GM19240 (cell line): ENCODE results near the gene MALRD1.
"Not testable (repeated sequence)": the region's sequence is repeated elsewhere in the genome, so short reads cannot be mapped to it uniquely, and the experiment has no call there.

ENCODE experiments used
- DNase-seq: peaks from one replicate; pipeline ENCODE4 v3.0.0; 2011; ENCODE audit warnings: low spot score; ENCODE audit not compliant: insufficient read length

MALRD1 gene

GRCh38 chr10:19706904-19707303 is 658.3 kb downstream of the MALRD1 start:
- no peak for DNase-seq

GRCh38 chr10:19707376-19707775 is 658.8 kb downstream of the MALRD1 start:
- no peak for DNase-seq

- DNase-seq = no peak
Measured at GRCh38 chr10:19708031-19708430, 659.4 kb downstream of the MALRD1 start.

- DNase-seq = no peak
Measured at GRCh38 chr10:19710600-19710999, 662.0 kb downstream of the MALRD1 start.

GRCh38 chr10:19713159-19713558 is 664.6 kb downstream of the MALRD1 start:
- DNase-seq = no peak

- no peak for DNase-seq
Measured at GRCh38 chr10:19713800-19714525, 665.4 kb downstream of the MALRD1 start.

- no peak for DNase-seq
Measured at GRCh38 chr10:19719284-19719683, 670.7 kb downstream of the MALRD1 start.

GRCh38 chr10:19724287-19724686 is 675.7 kb downstream of the MALRD1 start:
- no peak for DNase-seq

GRCh38 chr10:19728376-19728775 is 679.8 kb downstream of the MALRD1 start:
- no peak for DNase-seq

- no peak for DNase-seq
Measured at GRCh38 chr10:19728964-19729363, 680.4 kb downstream of the MALRD1 start.

GRCh38 chr10:19730167-19730906 is 681.7 kb downstream of the MALRD1 start:
- DNase-seq = no peak

- no peak for DNase-seq
Measured at GRCh38 chr10:19730907-19731217, 682.3 kb downstream of the MALRD1 start.

- no peak for DNase-seq
Measured at GRCh38 chr10:19731560-19731959, 683.0 kb downstream of the MALRD1 start.

GRCh38 chr10:19738440-19738839 is 689.8 kb downstream of the MALRD1 start:
- DNase-seq = no peak

- not testable (repeated sequence) for DNase-seq
Measured at GRCh38 chr10:19739232-19739631, 690.6 kb downstream of the MALRD1 start.

GRCh38 chr10:19742144-19742543 is 693.5 kb downstream of the MALRD1 start:
- not testable (repeated sequence) for DNase-seq

GRCh38 chr10:19745672-19746071 is 697.1 kb downstream of the MALRD1 start:
- DNase-seq = no peak

- no peak for DNase-seq
Measured at GRCh38 chr10:19749185-19749729, 700.7 kb downstream of the MALRD1 start.

- no peak for DNase-seq
Measured at GRCh38 chr10:19750972-19751371, 702.4 kb downstream of the MALRD1 start.

GRCh38 chr10:19756919-19757318 is 708.3 kb downstream of the MALRD1 start:
- DNase-seq = no peak

- DNase-seq = no peak
Measured at GRCh38 chr10:19762026-19762425, 713.4 kb downstream of the MALRD1 start.

GRCh38 chr10:19764111-19764510 is 715.5 kb downstream of the MALRD1 start:
- no peak for DNase-seq

- no peak for DNase-seq
Measured at GRCh38 chr10:19767876-19768275, 719.3 kb downstream of the MALRD1 start.
